Endothelial cell of hepatic sinusoid (primary cell): ENCODE measurements around the gene SH3BP4.

Experiments
- in situ Hi-C: cut with HindIII; loops from 2 replicates; pipeline ENCODE4 v1.10.0; 2017; ENCODE audit warnings: low sequenced_read_pairs

SH3BP4 gene

DNA sequence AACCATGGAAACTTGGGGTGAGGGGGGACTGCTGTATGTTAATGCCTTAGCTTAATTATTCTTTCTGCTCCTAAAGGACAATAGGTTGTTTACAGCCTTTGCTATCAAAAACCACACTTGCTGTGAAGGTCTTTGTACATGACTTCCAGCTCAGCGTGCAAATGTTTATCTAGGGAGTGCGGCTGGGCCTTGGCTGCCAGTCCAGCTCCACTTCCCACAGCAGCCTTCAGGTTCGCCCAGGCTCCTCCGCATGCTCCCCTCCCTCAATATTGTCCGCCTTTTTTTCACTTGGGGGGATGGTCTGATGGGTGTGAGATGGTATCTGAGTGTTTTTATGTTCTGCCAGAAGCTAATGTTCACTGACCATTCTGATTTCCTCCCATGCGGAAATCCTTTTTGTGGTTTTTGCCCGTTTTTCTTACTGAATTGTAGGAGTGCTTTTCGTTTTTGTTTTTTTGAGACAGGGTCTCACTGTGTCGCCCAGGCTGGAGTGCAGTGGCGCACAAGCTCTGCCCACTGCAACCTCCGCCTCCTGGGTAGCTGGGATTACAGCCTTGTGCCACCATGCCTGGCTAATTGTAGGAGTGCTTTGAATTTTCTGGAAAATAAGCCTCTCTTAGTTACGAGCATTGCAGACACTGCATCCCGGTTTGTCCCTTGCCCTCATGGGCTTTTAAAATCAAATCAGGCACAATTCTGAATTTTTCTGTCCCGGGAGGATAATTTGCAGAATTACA, 28.8 kb downstream of the SH3BP4 start:
- in situ Hi-C loops: no loop called here

DNA sequence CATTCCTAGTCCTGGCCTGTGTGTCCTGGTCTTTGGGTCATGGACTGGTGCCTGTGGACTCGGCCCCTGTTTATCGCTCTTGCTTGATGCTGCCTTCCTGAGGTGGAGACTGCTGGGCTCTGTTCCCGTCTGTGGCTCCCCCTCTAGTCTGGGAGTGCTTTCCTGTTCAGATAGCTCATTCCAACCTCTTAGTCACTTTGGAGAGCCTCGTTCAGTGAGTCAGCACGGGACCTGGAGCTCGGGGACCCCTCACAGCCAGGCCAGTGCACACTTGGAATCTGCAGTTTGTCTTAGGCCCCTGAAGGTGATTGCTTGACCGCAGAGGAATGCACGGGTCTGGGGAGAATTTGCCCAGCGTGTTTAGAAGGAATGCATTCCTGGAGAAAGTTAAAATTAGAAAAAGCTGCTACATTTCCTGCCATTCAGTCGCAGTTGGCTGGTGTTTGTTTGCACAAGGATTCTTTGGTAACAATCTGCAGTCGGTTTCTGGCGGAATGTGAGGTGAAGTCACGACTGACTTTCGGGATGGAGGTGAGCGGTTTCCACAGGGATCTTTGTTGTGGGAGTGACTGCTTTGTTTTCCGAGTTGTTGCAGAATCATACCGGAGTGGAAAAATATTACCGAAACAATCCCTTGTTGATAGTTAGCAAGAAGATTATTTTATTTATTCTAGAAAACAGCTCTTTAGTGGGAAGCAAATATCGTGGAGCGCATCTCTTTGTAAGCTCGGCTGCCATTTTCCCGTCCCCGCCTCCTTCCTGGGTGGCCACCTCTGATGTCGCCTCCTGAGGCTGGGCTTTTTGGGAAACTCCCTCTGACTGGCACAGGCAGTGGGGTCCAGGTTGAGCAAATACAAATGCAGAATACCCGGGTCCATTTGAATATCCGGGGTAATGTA, 29.6 kb downstream of the SH3BP4 start:
- in situ Hi-C loops: no loop called here

DNA sequence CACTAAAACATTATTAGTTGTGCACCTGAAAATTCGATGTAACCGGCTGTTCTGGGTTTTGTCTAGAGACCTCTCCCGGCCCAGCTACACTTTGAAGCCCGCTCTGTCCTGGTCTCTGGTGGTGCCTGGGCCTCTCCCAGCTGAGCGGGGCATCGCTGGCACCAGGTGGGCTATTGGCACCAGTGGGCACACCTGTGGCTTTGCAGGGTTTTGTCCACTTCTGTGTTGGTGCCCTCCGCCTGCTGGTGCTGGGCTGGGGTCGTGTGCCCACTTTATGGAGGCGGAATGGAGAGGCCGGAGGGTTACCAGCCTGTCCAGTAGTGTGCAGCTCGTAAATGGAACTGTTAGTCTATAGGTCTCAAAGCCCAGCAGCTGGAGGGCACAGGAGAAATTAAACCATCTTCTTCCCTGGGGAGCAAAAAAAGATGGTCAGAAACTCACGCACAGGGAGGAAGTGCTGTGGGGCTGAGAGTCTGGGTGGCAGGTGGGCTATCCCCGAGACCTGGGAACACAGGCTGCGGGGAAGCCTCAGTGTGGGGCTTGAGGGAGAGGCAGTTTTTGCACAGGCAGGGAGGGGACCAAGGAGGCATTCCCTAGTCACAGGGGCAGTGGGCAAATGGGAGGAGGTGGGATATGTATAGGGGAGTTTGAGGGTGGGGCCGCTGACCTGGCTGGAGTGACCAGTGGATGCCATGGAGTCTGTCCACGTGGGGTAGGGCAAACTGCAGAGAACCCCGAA, 30.4 kb downstream of the SH3BP4 start:
- in situ Hi-C loops: no loop called here

DNA sequence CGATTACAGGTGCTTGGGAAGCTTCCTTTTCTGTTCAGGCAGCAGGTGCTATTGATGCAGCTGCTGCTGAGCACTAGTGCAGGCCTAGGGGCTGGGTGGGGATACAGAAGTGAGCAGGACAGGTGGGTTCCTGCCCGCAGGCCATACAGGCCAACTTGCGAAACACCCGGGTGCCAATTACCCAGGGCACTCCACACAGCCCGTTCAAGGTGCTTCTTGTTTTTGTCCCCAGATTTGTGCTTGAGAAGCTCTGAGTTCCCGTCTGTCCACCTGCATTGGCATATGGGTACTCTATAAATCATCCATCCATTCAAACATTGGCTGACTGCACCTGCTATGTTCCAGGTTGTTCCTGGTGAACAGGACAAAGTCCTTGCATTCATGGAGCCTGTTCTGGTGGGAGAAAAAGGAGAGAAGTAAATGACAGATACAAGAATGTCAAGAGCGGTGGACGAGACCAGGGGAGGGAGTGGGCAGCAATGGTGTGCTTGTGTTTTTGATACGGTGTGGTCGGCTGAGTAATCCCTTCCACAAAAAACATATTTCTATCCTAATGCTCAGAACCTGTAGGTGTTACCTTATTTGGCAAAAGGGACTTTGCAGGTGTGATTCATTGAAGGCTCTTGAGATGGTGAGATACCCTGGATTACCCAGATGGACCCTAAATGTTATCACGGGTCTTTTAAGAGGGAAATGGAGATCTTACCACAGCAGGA, 31.4 kb downstream of the SH3BP4 start:
- in situ Hi-C loops: no loop called here

DNA sequence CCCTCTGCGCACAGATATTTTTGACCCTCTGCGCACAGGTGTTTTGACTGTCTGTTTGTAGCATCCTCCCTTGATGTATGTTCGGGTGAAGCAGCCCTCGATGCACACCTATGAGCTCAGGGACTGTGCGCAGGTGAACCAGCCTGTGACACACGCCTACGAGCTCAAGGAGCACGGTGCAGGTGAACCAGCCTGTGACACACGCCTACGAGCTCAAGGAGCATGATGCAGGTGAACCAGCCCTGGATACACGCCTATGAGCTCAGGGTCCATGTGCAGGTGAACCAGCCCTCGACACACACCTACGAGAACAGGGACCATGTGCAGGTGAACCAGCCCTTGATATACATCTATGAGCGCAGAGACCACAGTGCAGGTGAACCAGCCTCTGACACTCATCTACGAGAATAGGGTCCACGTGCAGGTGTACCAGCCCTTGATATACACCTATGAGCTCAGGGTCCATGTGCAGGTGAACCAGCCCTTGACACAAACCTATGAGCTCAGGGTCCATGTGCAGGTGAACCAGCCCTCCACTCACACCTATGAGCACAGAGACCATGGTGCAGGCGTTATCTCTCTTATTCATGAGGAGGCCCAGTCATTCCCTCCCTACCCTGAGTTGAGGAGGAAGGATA, 33.9 kb downstream of the SH3BP4 start:
- in situ Hi-C loops: no loop called here

DNA sequence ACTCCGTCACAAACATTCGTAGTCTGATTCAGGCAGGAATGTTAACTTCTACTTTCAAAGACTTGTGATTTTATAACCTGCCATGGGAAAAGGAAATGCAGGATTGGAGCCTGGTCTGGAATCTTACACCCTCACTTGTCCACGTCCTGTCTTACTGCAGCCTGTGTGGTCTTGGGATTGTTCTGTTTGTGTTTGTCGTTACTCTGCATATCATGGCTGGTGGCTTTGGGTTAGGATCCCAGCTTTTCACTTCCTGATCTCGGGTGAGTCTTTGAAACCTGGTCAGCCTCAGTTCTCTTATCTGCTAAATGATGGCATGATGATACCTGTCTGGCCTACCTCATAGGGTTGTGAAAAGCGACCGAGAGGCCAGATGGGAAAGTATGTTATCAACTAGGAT, 34.6 kb downstream of the SH3BP4 start:
- in situ Hi-C loops: no loop called here

DNA sequence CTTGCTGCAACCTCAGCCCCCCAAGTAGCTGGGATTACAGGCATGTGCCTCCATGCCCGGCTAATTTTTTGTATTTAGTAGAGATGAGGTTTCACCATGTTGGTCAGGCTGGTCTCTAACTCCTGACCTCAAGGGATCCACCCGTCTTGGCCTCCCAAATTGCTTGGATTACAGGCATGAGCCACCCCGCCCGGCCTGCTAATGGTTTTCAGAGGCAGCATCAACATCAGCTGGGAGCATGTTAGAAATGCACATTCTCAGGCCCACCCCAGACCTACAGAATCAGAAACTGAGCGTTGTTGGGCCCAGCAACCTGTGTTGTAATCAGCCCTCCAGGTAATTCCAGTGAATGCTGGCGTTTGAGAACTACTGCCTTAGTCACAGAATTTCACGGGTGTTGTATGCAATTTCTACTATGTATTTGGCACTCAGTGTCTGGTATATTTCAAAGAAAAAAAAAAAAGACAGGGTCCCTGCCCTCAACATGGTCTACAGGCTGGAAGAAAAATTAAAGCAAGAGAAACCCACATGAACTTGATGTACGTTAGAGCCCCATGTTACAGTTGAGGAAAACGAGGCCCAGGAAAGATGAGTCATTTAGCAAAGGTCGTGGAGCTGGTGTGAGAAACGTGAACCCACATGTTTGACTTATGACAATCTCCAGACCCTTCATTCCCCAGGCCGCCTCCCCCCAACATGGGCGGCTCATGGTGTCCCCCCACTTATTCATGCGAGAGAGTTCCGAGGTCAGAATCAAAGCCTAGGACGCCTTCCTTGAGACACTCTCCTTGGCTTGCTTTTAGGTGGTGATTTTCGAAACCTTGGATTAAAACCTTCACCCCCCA, 35.3 kb downstream of the SH3BP4 start:
- in situ Hi-C loops: no loop called here

DNA sequence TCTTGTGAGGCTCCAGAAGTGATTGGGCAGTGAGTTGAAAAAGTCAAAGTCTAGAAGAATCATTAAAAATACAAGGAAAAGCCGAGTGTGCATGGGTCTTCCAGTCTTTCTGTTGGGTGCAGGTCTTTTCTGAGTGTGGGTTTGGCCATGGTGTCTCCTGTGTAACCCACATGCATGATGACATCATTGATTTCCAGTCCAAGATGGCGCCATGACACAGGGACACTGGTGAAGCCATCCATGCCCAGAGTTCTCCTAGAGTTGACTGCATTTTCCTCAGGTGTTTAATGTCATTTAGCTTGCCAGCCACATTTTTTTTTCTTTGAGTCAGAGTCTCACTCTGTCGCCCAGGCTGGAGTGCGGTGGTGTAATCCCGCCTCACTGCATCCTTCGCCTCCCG, 35.9 kb downstream of the SH3BP4 start:
- in situ Hi-C loops: no loop called here

DNA sequence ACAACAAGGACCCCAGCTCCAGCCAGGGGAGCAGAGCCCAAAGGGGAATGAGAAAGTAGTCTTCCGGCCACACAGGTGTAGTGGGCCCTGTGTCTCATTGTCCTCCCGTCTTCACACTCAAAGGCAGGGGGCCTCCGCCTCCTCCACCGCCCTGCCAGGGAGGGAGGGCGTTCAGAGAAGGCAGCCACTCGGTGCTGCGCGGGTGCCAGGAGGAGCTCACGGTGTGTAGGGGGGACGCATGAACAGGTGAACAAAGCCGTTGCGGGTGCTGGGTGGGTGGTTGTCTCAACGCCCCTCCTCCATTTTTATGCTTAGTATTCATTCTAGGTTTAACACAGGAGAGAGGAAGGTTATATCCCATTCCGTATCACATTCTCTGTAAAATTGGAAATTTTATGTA, 36.7 kb downstream of the SH3BP4 start:
- in situ Hi-C loops: no loop called here

DNA sequence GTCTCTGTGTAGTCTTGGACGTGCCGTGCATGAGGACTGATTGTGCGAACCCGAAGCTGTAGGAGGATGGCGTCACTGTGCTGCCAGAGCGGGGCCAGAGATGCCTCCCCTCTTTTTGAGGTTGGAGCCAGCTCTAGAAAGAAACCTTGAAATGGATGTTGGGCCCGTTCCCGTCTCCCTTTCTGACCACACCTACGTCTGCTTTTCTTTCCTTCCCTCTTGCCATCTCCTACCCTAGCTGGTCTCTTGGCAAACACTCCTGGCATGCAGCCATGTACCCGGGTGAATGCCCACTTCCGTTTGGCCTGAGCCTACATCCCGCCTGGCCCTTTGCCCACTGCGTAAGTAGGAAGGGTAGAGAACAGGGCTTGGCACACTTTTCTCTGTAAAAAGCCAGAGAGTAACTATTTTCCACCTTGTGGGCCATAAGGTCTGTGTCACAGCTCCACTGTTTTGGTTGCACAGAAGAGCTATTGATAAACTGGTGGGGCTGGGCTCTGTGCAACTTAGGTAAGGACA, 37.4 kb downstream of the SH3BP4 start:
- in situ Hi-C loops: no loop called here

DNA sequence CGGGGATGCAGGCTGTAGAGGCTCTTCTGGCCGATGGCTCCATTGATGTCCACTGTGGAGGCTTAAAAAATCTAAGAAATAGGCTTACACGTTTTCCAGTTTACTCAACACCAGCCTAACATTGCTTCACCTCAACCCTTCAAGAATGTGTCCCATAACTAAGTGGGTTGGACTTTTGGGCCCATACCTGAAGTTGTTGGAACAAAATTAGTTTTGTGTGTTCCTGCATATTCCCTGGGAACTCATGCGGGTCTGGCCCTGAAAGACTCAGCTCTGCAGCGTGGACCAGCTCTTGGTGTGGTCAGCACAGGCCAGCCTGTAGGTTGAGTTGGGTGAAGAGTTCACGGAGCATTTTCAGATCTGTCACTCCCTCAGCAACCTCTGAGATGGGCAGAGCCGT, 38.5 kb downstream of the SH3BP4 start:
- in situ Hi-C loops: no loop called here

DNA sequence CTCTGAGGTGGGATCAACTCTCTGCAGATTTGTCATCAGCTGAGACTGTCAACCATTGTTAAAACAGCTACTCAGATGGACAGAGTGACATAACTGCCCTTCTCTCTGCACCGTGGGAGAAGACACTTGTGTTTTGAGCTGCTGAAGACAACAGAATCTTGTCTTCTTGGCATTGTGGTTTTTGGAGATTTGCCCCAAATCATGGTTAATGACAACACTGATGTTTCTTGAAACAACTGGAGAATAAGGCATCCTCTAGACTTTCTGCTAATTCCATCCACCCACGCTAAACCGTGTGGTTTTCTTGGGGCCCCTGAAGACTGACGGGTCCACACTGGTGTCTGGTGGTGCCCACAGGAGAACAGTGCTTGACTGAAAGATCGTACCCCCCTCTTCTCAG, 39.5 kb downstream of the SH3BP4 start:
- in situ Hi-C loops: no loop called here

DNA sequence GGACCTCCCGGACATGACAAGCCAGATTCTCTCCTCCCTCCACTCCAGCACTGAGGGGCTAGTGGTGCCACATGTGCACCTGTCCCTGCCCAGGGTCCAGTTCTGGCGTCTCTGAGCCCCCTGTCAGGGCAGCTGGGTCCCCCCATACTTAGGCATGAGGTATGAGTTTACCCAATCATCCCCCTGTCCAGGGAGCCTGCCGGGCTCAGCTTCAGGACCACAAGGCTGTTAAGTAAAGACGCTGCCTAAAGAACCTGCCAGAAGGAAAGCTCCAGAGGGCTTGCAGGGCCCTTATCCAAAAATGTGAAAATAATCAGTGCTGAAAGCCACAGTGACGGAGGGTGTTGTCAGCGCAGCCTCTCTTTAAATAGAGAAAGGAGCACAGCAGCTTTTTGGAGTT, 40.0 kb downstream of the SH3BP4 start:
- in situ Hi-C loops: no loop called here

DNA sequence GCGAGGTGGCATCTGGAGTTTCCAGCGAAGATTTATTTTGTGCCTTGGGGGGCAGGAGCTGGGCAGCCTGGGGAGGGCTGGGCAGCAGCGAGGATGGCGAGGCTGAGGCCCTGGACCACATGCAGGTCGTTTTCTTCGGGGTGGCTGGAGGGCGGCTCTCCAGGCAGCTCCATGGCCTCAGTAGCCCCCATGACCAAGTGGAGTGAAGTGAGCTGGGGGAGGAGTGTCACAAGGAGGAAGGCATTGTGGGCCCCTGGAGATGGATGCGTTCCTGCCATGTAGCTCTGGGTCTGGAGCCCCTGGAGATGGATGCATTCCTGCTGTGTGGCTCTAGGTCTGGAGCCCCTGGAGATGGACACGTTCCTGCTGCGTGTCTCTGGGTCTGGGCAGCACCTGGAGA, 40.4 kb downstream of the SH3BP4 start:
- in situ Hi-C loops: no loop called here

DNA sequence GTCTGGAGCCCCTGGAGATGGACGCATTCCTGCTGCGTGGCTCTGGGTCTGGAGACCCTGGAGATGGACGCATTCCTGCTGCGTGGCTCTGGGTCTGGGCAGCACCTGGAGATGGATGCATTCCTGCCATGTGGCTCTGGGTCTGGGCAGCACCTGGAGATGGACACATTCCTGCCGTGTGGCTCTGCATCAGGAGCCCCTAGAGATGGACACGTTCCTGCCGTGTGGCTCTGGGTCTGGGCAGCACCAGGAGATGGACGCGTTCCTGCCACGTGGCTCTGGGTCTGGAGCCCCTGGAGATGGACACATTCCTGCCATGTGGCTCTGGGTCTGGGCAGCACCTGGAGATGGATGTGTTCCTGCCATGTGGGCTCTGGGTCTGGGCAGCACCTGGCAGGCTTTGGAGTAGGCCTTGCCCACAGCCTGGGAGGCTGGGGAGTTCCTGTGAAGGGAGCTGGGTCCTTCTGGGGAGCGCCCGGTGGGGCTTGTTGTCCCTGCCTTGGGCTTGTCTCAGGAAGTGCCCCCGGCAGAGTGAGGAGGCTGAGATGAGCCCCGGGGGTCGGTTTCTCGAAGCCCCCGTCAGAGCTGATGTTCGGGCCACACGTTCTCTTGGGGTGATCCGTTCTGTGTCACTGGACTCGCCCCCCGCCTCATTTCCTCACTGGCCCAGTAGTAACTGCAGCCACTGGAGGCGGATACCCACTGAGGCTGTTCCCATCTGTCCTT, 41.0 kb downstream of the SH3BP4 start:
- in situ Hi-C loops: no loop called here

DNA sequence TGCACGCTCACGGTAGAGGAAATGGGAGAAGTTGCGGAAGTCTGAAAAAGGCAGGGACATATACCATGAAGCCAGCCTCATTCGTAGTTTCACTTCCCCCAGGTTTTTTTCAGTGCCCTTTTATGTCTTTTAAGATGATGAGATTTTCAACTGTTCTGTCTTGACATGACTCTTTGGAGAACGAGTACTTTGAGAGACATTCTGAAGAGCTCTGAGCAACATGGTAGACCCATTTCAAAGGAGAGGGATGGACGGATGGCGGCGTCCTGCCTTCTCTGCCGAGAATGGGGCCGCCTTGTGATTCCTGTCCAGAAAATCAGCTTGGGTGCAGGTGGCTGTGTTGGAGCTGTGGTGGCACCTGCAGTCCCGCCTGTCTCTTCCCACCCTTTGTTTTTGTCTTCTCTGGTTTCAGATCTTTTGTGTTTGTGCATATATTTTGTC, 41.7 kb downstream of the SH3BP4 start:
- in situ Hi-C loops: no loop called here

DNA sequence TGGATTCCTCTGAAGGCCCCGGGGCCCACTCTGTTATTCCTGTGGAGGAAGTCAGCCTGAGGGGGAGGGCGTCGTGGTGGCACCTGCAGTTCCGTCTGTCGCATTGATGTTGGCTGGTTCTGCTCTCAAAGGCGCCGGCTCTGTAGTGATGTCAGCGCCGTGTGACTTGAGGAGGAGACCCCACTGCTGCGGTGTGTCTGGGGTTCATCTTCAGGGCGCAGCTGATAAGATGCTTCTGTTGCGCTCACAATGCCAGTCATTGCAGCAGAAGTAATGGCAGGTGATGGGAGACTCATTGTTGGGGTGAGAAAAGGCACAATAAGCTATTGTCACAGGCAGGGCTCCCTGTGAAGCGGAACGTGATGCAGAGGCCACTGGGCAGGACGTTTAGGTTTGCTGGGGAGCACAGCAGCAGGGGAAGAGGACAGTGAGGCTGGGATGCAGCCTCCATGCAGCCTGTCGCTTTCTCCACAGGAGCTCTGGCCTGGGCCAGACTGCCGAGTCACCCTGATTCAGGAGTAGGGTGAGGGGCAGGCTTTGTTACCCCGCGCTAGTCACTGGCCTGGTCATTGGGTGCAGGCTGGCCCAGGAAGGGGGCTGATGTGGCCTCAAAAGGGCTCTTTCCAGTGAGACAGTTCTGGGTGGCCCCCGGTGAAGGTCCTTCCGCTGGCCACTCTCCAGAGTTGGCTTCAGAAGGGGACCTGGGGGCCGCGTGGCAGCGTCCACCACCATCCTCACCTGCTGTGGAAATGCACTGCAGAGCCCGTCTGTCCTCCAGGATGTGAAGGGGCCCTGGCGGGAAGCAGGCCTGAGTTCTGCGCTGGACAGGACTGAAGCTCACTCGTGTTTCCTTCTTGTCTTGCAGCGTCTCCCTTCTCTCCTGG, 42.9 kb downstream of the SH3BP4 start:
- in situ Hi-C loops: no loop called here
